ENCODE data around the gene HEATR9.

The HEATR9 gene

DNA sequence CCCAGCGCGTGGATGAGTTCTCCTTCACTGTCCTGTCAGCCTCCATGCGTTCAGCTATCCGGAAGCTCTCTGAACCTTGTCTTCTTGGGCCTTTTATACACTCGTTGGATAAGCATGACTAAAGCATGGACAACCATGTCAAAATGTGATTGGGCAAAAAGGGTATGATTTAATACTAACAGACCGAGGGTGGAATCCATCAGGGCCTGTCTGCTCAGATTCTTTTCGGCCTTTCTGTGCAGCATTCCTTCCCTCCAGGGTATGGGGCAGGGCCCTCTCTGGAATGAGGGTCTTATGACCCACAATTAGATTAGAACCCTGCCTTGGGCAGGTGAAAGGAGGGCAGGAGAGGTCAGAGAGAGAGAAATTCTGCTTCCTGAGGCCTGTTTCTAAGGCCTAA, 25.5 kb upstream of the HEATR9 start:
- no peak for DNase-seq (ENCODE audit: low spot score)

DNA sequence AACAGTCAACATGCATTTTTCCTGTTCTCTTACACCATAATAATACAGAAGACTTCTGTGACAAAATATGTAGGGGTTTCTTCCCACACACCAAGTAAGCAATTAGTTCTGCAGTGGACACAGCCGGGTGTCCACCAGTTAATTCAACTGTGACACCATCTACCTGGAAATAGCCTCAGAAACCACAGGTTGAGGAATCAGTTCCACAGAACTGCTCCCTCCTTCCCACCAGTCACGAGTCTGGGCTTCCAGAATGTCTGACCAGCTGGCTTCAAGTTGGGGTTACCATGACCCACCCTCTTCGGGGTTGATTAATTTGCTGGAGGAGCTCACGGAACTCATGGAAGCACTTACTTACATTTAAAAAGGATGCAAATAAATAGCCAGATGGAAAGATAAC, 25.1 kb upstream of the HEATR9 start:
- DNase-seq (ENCODE audit: low spot score): no peak

DNA sequence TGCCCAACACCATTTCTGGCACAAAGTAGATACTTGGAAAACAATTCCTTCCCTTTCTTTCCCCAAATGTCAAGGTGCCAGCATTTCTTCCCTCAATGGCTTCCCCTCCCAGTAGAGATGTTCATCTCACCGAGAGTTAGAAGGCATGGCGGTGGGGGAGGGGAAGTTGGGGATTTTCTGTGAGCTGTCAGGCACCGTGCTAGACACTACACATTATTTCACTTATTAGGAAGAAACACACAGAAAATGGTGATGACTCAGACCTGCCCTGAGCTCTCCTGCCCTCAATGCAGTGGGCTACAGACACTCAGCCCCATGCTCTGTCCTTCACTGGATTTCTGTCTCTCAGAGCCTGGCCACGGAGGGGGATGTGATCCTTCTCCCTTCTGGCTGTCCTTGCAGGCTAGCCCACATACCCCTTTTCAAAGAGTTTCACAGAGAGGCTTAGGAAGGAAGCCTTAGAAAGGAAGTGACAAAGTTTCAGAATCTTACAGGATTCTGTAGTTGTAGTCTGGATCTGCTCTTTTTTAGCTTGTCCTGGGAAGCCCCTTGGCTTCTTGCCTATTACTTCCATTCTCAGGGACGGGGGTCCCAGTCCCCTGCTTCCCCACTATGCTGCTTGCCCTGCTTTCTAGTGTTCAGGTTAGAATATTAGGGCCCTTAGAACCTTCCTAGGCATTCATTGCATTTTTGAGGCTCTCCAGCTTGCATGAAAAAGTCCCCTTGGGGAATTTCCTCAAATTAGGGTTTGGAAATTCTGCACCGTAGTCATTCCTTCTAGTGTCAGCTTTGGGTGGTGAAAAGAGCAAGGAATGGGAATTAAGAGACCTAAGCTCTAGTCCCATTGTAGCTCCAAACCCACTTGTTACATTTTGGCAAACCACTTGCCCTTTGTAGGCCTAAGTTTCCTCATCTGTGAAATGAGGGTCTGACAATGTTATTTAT, 23.7 kb upstream of the HEATR9 start:
- DNase-seq (ENCODE audit: low spot score): no peak

DNA sequence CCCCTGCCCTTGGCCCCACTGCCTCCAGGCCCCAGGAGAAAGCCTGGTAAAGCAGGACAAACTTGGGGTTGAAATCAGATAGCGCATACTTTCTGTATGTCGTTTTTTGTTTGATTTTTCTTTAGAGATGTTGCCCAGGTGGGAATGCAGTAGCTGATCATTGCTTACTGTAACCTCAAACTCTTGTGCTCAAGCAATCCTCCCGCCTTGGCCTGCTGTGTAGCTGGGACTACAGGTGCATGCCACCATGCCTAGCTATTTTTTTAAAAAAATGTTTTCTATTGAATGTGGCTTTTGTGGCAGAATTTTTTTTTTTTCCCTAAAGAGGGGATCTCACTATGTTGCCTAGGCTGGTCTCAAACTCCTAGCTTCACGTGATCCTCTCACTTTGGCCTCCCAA, 22.6 kb upstream of the HEATR9 start:
- no peak for DNase-seq (ENCODE audit: low spot score)

DNA sequence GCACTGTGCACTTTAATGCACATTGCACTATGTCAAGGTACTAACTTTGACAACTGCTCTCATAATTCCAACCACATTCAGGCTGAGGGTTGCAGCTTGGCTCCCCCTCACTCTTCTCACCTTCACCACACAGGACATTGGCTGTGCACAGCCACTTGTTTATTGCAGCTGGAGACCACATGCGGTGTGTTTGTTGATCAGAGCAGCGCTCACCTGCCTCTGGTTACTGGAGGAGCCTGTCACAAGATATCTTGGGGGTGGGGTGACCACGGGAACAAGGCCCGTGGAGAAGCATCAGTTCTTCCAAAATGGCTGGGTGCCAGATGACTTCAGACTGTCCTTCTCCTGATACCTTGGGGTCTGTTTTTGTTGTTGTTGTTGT, 22.1 kb upstream of the HEATR9 start:
- DNase-seq (ENCODE audit: low spot score): no peak

DNA sequence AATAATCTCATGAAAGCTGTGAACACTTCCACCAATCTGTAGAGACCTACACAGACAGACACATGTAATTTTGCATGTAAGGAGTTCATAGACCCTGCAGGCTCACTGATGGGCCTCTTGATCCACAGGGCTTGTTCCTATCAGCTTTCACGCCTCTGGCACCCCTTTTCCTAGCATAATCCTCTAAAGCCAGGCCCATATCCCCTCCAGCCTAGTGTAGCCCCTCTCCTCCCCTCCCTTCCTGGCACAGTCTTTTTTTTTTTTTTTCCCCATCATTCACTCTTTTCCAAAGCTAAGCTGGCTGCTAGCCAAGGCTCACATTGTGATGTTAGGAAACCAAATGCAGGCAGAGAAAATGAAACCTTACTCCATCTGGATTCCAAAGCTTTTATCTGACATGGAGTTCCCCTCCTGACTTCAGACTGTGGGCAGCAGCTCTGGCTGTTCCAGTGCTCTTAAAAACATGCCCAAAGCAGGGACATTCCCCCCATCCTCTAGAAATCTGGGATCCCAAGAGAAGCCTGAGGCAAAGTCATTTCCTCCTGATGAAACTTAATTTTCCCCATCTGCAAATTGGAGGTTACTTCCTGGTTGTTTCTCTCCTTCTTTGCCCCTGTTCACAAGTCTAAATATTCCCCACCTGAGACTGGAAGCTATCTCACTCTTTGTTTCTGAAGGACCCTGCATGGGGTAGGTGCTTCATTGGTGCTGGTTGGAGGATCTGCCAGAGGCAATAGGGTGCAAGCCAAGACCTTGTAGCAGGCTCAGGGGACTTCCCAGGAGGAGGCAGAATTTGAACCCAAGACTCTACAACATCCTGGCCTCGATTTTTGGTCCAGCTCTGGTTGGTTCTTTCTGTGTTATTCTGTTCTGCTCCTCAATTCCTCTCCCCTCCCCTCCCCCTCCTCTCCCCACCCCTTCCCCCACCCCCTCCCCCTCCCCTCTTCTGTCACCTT, 21.4 kb upstream of the HEATR9 start:
- no peak for DNase-seq (ENCODE audit: low spot score)

DNA sequence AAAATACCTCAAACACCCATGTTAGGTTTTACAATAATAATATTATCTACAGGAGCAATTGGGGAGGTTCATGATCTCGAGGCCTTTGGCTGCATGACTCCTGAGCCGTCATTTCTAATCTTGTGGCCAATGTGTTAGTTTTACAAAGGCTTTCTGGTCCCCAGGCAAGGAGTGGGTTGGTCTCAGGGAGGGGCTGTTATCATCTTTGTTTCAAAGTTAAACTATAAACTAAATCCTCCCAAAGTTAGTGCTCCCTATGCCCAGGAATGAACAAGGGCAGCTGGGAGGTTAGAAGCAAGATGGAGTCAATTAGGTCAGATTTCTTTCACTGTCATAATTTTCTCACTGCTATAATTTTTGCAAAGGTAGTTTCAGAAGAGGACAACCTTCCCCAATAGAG, 20.6 kb upstream of the HEATR9 start:
- no peak for DNase-seq (ENCODE audit: low spot score)

DNA sequence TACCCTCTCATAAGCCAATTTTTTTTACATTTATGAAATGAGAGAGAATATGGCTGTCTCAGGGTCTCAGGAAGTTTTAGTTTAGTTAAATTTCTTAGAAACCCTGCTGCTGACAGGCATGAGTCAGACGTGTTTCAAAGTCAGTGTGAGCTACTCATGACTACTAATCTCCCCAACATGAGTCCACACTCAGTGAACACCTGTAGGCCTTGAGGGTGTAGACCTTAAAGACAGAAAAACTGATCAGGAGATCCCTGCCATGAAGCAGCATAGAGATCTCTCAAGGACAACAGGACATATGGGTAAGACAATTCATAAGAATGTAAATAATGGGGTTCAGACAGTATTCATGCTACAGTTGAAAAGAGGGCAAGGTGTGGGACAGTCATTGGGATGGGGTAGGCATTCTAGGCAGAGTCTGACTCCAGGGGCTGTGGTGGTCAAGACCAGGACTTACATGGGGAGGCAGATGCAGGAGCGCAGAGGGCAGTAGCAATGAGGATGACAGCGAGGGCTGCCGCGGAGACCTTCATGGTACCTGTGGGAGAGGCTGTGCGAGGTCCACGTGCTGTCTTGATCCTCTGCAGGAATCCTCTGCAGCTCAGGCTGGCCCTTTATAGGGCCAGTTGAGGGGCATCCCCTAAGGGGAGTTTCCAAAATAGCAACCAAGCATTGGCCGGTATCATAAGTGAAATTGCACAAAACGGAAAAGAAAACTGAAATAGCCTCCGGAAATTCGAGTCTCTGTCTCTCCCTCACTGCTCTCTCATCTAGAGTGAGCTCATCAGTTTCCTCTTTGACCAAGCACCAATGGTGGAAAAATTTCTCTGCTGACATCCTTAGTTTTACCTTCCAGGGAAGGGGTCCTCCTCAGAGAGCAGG, 11.3 kb upstream of the HEATR9 start, which contains the start of gene CCL5:
CCL5 (minus strand) TSS at position 588 of the 882 bp plus-strand sequence.
- DNase-seq (ENCODE audit: low spot score): peak; percentile 49

DNA sequence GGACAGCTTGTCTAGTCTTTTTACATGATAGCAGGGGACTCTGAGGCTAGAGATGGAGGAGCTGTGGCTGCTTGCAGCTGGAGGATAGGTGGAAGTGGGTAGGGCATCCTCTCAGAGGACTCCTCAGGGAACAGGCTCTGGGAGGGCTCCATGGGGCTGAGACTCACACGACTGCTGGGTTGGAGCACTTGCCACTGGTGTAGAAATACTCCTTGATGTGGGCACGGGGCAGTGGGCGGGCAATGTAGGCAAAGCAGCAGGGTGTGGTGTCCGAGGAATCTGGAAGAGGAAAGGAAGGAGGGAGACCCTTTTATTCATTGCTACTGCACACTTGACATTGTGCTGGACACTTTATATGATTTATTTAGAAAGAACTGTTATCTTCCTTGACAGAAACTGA, 9.7 kb upstream of the HEATR9 start:
- no peak for DNase-seq (ENCODE audit: low spot score)

DNA sequence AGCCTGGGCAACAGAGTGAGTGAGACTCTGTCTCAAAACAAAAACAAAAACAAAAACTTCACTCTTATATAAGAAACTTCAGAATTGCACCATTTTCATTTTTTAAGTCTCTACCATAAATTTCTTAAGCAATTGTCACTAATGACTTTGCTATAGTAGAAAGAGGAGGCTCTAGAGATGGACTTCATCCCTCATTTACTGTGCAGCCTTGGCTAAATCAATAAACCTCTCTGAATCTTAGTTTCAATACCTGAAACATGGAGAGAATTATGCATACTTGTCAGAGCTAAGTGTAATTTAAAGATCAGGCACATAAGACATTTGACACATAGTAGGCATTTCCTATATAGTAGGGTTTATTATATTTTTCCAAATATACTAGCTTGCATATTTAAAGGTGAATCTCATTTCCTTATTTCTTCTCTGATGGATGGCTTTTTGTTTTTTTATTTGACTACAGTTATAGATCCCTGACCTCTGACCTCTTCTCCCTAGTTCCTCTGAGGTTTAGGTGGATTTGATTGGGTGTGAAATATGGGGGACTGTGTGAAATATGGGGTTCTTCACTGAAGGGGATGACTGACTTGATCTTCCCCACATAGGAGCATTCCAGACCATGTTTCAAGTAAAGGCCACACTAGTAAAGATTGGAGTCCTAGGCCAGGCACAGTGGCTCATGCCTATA, 8.8 kb upstream of the HEATR9 start:
- DNase-seq (ENCODE audit: low spot score): no peak

DNA sequence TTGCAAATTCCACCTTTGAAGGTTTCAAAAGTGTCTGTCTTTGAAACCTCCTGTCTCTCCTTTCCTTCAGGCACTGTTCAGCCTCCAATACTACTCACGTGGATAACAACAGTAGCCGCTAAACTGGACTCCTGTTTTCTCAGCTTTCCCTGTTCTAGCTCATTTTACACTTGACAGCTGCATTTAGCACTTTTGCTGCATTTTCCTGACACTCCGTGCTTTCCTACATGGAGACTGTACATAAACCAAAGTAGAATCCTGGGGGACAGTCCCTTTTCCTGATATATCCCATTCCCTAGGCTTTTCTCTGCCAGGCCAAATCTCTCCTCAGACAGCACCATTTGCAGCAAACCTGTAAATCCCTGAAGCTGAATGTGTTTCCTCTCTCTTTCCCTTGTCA, 7.8 kb upstream of the HEATR9 start:
- DNase-seq (ENCODE audit: low spot score): no peak

DNA sequence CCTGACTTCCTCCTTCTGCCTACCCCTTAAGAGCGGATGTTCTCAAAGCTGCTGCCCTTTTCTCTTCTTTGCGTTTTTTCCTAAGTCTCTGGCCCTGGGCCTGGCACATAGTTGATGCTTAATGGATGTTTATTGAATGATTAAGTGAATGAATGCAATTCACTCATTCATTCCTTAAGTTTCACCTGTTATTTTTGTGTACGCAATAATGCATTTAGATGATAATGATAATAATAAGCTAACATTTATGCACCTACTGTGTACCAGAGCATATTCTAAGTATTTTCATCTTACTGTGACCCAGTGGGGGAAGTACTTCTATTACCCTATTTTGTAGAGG, 7.1 kb upstream of the HEATR9 start:
- no peak for DNase-seq (ENCODE audit: low spot score)

DNA sequence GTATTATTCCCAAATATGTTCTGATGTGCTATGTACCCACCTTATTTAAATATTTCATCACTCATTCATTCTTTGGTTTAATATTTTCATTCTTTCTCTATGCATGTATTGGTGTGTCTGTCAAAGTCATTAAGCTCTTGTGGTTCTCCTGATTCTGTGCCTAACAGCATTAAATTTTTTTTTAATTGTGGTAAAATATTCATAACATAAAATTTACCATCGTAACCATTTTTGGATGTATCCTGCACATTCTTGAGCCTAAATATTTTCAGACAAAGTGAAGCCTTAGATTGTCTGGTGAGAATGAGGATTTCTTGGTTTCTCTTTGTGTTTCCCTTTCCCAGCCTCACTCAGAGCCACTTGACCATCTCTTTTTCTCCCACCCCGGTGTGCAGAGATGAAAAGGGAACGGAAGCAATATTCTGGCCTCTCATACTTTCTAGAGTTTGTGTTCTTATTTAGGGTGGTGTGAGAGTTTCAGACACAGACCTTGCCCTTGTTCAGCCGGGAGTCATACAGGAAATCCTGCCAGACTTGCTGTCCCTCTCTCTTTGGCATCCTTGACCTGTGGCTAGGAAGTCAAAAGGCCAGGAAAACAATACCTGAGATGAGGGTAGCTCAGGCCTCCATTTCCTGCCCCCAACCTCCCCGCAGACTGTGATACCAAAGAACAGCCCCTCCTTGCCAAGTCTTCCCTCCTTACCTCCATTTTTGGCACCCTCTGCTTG, 6.5 kb upstream of the HEATR9 start:
- DNase-seq (ENCODE audit: low spot score): no peak

DNA sequence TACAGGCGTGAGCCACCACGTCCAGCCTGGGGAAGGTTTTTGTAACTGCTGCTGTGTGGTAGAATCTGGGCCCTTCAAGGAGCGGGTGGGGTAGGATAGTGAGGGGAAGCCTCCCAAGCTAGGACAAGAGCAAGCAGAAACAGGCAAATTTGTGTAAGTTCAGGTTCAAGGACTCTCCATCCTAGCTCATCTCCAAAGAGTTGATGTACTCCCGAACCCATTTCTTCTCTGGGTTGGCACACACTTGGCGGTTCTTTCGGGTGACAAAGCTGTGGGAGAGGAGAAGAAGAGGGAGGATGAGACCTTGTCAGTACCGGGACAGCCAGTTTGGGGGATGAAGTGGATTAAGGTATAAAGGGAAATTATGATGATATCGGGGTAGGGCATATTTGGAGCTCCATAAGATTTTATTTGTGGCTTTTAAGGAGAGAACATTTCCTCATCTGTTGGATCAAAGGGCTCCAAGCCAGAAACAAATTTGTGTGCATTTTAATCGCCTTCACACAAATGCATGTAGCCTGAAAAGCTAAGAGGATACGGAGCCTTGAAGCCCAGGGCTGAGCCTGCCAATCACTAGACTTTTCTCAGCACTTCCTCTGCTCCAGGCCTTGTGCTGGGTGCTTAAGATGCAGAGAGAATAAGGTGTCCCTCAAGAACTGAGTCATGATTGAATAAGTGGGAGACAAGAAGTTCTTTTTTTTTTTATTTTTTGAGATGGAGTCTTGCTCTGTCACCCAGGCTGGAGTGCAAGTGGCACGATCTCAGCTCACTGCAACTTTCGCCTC, 3.7 kb upstream of the HEATR9 start:
- no peak for DNase-seq (ENCODE audit: low spot score)

DNA sequence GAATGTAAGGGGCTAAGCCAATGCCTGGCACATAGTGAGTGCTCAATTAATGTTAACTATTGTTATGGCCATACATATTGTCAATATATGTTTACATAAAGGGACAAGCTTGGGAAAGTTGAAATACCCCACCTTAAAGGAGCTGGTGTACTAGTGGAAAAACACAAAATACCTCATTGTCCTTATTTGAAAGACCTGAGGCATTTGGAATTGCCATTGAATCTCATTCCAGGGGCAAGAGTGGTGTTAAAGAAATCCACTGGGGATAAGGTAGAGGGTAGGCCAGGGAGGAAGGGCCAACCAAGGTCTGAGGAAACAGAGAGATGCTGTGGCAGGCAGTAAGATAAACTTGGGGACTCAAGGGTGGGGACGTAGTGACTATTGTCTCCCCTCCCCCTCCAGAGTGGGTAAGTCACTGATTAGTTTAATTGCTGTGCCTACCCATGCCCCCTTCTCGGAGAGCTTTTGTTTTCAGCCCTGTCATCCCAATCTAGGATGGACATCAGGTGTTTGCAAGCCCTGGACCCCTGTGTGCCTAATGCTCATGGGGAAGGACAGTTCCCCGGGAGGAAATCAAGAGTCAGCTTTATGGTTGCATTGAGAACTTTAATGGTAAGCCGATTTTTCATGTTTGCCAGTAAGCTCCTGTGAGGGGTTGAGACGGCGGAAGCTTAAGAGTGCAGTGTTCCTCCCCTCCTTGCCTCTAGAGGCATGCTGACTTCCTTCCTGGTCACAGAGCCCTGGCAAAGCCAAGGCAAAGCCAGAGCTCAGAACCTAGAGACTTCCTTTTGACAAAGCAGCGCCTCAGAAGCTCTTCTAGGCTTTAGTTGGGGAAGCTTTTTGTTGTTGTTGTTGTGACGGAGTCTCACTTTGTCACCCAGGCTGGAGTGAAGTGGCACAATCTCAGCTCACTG, 2.5 kb upstream of the HEATR9 start:
- no peak for DNase-seq (ENCODE audit: low spot score)

DNA sequence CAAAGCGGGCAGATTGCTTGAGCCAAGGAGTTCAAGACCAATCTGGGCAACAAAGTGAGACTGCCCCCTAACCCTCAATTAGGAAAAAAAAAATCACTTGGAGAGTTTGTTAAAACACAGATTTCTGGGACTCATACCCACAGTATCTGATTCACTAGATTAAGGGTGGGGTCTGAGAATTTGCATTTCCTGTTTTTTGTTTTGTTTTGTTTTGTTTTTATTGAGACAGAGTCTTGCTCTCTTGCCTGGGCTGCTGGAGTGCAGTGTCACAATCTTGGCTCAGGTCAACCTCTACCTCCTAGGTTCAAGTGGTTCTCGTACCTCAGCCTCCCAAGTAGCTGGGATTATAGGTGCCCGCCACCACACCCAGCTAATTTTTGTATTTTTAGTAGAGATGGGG, 1.1 kb downstream of the HEATR9 start:
- no peak for DNase-seq (ENCODE audit: low spot score)

DNA sequence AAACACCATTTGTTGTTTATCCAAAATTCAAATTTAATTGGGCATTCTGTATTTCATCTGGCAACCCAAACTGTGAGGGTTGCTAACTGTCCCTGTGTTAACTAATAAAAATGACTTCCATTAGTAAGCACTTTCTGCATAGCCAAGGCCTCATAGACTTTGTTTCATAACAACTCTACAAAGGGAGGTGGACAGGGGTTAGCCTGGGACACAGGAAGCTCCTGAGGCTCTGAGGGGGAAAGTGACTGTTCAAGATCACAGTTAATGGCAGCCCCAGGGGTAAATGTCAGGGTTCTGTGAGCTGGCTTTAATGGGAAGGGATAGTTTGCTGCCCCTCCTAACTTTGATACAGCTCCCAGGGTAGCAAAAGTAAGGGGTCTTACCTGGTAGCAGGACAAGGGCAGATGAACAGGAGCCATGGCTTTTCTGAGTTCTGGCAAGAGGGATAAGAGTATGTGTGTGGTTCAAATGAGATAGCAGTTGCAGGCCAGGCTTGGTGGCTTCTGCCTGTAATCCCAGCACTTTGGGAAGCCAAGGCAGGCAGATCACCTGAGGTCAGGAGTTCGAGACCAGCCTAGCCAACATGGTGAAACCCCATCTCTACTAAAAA, 2.2 kb downstream of the HEATR9 start:
- no peak for DNase-seq (ENCODE audit: low spot score)

Measured in RKO (cell line).